ENCODE measurements around the gene PPM1H. TPM values are rescaled to one million over a fixed set of nuclear protein-coding genes. Genes with fewer than 3 reads are reported as not detected.

PPM1H gene
- polyA plus RNA-seq, 12 donors, result 2.9 to 6.8 (median 3.5) TPM; not detected in 1

GRCh38 chr12:62654326-62655241 lies 280.4 kb downstream of the PPM1H start:
- DNase-seq, result no peak

GRCh38 chr12:62653740-62654139 lies 281.2 kb downstream of the PPM1H start:
- DNase-seq, result no peak

- DNase-seq, result no peak
Measured at GRCh38 chr12:62653304-62653703, 281.6 kb downstream of the PPM1H start.

GRCh38 chr12:62651138-62651537 lies 283.8 kb downstream of the PPM1H start:
- no peak for DNase-seq

- no peak for DNase-seq
Measured at GRCh38 chr12:62649412-62650138, 285.4 kb downstream of the PPM1H start.

GRCh38 chr12:62647586-62647985 lies 287.4 kb downstream of the PPM1H start:
- no peak for DNase-seq

GRCh38 chr12:62646566-62646965 lies 288.4 kb downstream of the PPM1H start:
- no peak for DNase-seq

- DNase-seq, result no peak
Measured at GRCh38 chr12:62643486-62643885, 291.5 kb downstream of the PPM1H start.

- no peak for DNase-seq
Measured at GRCh38 chr12:62642486-62642885, 292.5 kb downstream of the PPM1H start.

GRCh38 chr12:62640910-62641448 lies 294.0 kb downstream of the PPM1H start:
- DNase-seq, result no peak

- no peak for DNase-seq
Measured at GRCh38 chr12:62637679-62638078, 297.3 kb downstream of the PPM1H start.

- no peak for DNase-seq
Measured at GRCh38 chr12:62635649-62636048, 299.3 kb downstream of the PPM1H start.

- DNase-seq, result peak; percentile 64
Measured at GRCh38 chr12:62632411-62632918, 302.5 kb downstream of the PPM1H start.

- peak; percentile 70 for DNase-seq
Measured at GRCh38 chr12:62631471-62632410, 303.2 kb downstream of the PPM1H start.

GRCh38 chr12:62629971-62630739 lies 304.8 kb downstream of the PPM1H start:
- DNase-seq, result no peak

GRCh38 chr12:62629413-62629812 lies 305.5 kb downstream of the PPM1H start:
- no peak for DNase-seq

GRCh38 chr12:62627181-62627580 lies 307.8 kb downstream of the PPM1H start:
- no peak for DNase-seq

GRCh38 chr12:62625228-62625627 lies 309.7 kb downstream of the PPM1H start:
- no peak for DNase-seq

- DNase-seq, result no peak
Measured at GRCh38 chr12:62622177-62622576, 312.8 kb downstream of the PPM1H start.

GRCh38 chr12:62621101-62621638 lies 313.8 kb downstream of the PPM1H start:
- no peak for DNase-seq

Measured in muscle of arm (tissue), 12 donors.